Upper lobe of left lung (tissue), 4 donors: ENCODE measurements around the gene APH1B.

Experiments used
- EP300 ChIP-seq, 4 donors: sonication (generic); formaldehyde crosslinking; IDR thresholded peaks; one replicate each; pipeline ENCODE4 v1.5.1; 2017; ENCODE audit warnings: antibody characterized with exemption in 4 of 4, control low read depth in 2 of 4
- POLR2A ChIP-seq, 4 donors: fragments of 450-650 bp; IDR thresholded peaks; one replicate each; pipeline ENCODE4 v1.5.1; 2016 to 2017; ENCODE audit warnings: antibody characterized with exemption in 4 of 4, mild to moderate bottlenecking in 2 of 4
- POLR2AphosphoS5 ChIP-seq, 2 donors: sonication (generic); formaldehyde crosslinking; IDR thresholded peaks; one replicate each; pipeline ENCODE4 v1.5.1; 2017; ENCODE audit warnings: antibody characterized with exemption in 2 of 2
- TF ChIP-seq, protein P1 (sequence below), 6 experiments: fragments of 450-650 bp in 4 of 6; fragments of 200-600 bp in 2 of 6; sonication (generic) in 2 of 6; IDR thresholded peaks; one replicate each; pipeline ENCODE4 v1.5.1; 2016 to 2019; ENCODE audit warnings: antibody characterized with exemption in 6 of 6

DNA sequence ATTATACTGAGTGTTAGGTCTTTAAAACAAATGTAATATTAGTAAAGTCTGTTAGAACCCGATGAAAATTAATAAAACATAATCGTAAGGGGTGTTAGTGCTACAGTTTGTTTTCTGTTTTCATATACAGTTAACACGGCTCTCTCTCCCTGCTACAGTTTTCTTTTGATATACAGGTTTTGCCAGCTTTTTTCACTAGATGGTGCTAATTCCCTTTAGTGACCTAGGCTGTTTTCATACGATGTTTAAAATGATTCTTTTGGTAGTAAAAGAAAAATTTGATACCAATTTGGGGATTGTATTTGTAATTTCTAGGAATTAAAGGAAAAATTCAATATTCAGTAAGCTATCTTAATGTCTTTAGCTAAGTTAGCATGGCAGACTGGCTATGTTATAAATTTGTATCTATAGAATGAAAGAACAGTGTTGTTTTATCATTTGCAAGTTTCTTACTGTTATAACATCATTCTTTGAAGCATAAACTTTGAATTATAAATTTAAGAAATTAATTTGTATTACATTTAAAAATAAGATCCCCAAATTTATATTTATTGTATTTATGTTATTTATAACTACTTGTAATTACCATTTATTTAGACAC, 11.5 kb downstream of the APH1B start:
- TF ChIP-seq, protein P1, sequence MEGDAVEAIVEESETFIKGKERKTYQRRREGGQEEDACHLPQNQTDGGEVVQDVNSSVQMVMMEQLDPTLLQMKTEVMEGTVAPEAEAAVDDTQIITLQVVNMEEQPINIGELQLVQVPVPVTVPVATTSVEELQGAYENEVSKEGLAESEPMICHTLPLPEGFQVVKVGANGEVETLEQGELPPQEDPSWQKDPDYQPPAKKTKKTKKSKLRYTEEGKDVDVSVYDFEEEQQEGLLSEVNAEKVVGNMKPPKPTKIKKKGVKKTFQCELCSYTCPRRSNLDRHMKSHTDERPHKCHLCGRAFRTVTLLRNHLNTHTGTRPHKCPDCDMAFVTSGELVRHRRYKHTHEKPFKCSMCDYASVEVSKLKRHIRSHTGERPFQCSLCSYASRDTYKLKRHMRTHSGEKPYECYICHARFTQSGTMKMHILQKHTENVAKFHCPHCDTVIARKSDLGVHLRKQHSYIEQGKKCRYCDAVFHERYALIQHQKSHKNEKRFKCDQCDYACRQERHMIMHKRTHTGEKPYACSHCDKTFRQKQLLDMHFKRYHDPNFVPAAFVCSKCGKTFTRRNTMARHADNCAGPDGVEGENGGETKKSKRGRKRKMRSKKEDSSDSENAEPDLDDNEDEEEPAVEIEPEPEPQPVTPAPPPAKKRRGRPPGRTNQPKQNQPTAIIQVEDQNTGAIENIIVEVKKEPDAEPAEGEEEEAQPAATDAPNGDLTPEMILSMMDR (IDR thresholded peaks at IDR 0.05) = peak; percentile 23 to 65 (median 56)
- TF ChIP-seq EP300 (IDR thresholded peaks at IDR 0.05) (no peak), POLR2A (IDR thresholded peaks at IDR 0.05) (no peak), POLR2AphosphoS5 (IDR thresholded peaks at IDR 0.05) (no peak)
